Karpas-422 (cell line): ENCODE data around the gene CAMKMT. TPM values are rescaled to one million over a fixed set of nuclear protein-coding genes. Genes with fewer than 3 reads are reported as not detected.

Experiments used
- DNase-seq: peaks from one replicate; pipeline ENCODE4 v3.0.0-alpha.2; 2015
- H2AFZ ChIP-seq: fragments of 200-600 bp; sonication (generic); 2 replicates; pipeline ENCODE4 v1.6.1; 2014; ENCODE audit warnings: antibody characterized with exemption, low read length, mixed read lengths
- H3K27ac ChIP-seq: fragments of 200-600 bp; sonication (generic); 2 replicates; pipeline ENCODE4 v1.5.1; 2014; ENCODE audit warnings: mild to moderate bottlenecking, low read length, moderate library complexity
- H3K27me3 ChIP-seq: fragments of 200-600 bp; sonication (generic); 2 replicates; pipeline ENCODE4 v1.6.1; 2014; ENCODE audit warnings: low read length, mixed read lengths
- H3K36me3 ChIP-seq: fragments of 200-600 bp; sonication (generic); 2 replicates; pipeline ENCODE4 v1.6.1; 2014; ENCODE audit warnings: low read length, mixed read lengths; ENCODE audit not compliant: insufficient read depth
- H3K4me1 ChIP-seq: fragments of 200-600 bp; sonication (generic); 2 replicates; pipeline ENCODE4 v1.6.1; 2014; ENCODE audit warnings: mild to moderate bottlenecking, low read length, mixed read lengths
- H3K4me2 ChIP-seq: fragments of 200-600 bp; sonication (generic); 2 replicates; pipeline ENCODE4 v1.6.1; 2014; ENCODE audit warnings: low read length, low read depth, mild to moderate bottlenecking; ENCODE audit not compliant: poor library complexity, severe bottlenecking
- H3K4me3 ChIP-seq: fragments of 200-600 bp; sonication (generic); 2 replicates; pipeline ENCODE4 v1.5.1; 2014; ENCODE audit warnings: mild to moderate bottlenecking, antibody characterized with exemption, low read length, mixed read lengths
- H3K79me2 ChIP-seq: fragments of 200-600 bp; sonication (generic); 2 replicates; pipeline ENCODE4 v1.6.1; 2014; ENCODE audit warnings: mild to moderate bottlenecking, low read length, mixed read lengths
- H3K9ac ChIP-seq: fragments of 200-600 bp; sonication (generic); 2 replicates; pipeline ENCODE4 v1.6.0; 2014; ENCODE audit warnings: low read length
- H3K9me2 ChIP-seq: fragments of 200-600 bp; sonication (generic), shearing (Covaris generic); replicated peaks from 2 replicates; pipeline ENCODE4 v1.6.0; 2014; ENCODE audit warnings: mild to moderate bottlenecking, low read length, moderate library complexity; ENCODE audit not compliant: insufficient read depth
- H3K9me3 ChIP-seq: fragments of 300-700, 200-600 bp; sonication (generic); 2 replicates; pipeline ENCODE4 v1.6.1; 2014; ENCODE audit warnings: low read length, mixed read lengths
- H4K20me1 ChIP-seq: fragments of 200-600 bp; sonication (generic); 2 replicates; pipeline ENCODE4 v1.6.1; 2014; ENCODE audit warnings: mild to moderate bottlenecking, antibody characterized with exemption, low read length, low read depth; ENCODE audit not compliant: insufficient read depth
- total RNA-seq: library from RNA; depleted of rRNA; stranded (reverse); fragments of >200 nt; shearing (Covaris generic); gene quantifications from 2 replicates; pipeline ENCODE4 v1.2.3, GENCODE V29; 2014; ENCODE audit warnings: low replicate concordance; rRNA removed

Gene CAMKMT
- total RNA-seq, 1 experiment from 2014 or later = 30.8 TPM

DNA sequence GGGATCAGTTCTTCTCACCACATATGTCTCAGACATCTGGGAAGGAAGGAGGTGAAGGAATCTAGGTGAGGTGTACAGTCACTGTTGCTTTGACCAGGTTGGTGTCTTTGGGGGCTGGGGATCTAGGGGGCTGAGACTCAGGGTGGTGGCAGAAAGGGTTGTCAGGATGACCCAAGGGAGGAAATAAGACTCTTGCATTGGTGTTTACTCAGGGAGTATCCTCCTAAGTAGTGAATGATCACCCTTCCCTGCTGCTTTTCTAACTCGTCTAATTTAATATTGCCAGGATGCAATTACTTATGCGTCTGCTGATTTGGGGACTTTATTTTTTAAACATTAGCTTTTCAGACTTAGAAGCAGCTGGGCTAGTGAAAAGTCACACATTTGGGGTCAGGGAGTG lies 451.9 kb downstream of the CAMKMT start:
- Histone ChIP-seq H3K9me3 (no peaks in the 10 kb centered on the region), H4K20me1 (no peaks in the 10 kb centered on the region), H3K4me1 (peaks cover 5% of the 10 kb centered on the region; the same call in 1 of the 2 replicates), H3K79me2 (no peaks in the 10 kb centered on the region), H3K27me3 (no peaks in the 10 kb centered on the region), H3K4me2 (no peak overlapping the region), H3K27ac (no peak overlapping the region), H2AFZ (no peak overlapping the region), H3K36me3 (no peaks in the 10 kb centered on the region), H3K9me2 (no peaks in the 10 kb centered on the region), H3K4me3 (no peak overlapping the region), H3K9ac (no peak overlapping the region)
- no peak for DNase-seq

DNA sequence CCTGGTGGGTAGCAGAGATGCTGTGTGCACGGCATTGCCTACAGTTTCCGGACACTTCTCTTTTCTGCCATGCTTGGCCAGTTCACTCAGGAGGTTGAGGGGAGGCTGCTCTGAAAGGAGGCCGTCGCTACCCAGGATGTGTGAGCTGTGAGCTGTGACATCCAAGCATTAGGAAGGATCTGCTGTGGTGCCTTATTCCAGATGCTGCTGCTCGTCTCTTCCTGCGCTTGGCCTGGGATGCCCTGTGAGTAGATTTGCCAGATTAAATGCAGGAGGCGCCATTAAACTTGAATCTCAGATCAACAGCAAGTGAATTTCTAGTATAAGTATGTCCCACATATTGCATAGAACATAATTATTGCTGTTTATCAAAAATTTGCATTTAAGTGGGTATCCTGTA lies 455.5 kb downstream of the CAMKMT start:
- Histone ChIP-seq H3K9ac (no peak overlapping the region), H3K36me3 (no peaks in the 10 kb centered on the region), H3K9me2 (no peaks in the 10 kb centered on the region), H3K9me3 (no peaks in the 10 kb centered on the region), H4K20me1 (no peaks in the 10 kb centered on the region), H3K27me3 (no peaks in the 10 kb centered on the region), H2AFZ (no peak overlapping the region), H3K4me2 (no peak overlapping the region), H3K4me3 (no peak overlapping the region), H3K79me2 (no peaks in the 10 kb centered on the region), H3K4me1 (peaks cover 5% of the 10 kb centered on the region; the same call in 1 of the 2 replicates), H3K27ac (no peak overlapping the region)
- DNase-seq = no peak

DNA sequence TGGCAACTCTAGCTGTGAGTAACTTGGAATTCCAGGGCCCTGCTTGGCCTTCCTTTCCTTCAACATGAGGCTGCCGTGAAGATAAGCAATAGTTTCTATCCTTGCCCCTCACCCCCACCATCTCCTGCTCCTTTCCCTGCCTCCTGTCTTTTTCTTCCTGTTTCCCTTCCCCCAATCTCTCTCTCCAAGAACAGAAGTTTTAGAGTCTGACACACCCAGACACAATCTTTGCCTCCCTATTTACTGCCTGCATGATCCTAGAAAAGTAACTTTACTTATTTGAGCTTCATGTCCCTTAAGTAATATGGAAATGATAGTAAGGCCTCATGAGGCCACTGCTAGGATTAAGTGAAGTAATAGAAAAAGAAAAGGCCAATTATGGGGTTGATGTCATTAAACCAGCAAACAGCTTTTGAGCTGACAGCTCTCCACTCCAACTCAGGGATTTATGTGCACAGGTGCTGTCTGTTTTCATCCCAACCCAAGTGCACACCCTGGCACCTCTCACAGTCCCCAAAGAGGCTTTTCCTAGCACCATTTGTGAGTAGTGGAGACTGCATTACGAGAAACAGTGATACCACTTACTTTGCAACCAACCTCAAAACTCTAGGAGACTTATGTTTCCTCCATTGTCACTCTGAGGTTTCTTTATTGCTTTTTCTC lies 456.1 kb downstream of the CAMKMT start:
- Histone ChIP-seq H3K4me3 (no peak overlapping the region), H3K27ac (no peak overlapping the region), H3K36me3 (no peaks in the 10 kb centered on the region), H3K9me2 (no peaks in the 10 kb centered on the region), H3K9me3 (no peaks in the 10 kb centered on the region), H2AFZ (no peak overlapping the region), H3K4me2 (no peak overlapping the region), H3K9ac (no peak overlapping the region), H3K27me3 (no peaks in the 10 kb centered on the region), H4K20me1 (no peaks in the 10 kb centered on the region), H3K79me2 (no peaks in the 10 kb centered on the region), H3K4me1 (peaks cover 5% of the 10 kb centered on the region; the same call in 1 of the 2 replicates)
- no peak for DNase-seq

DNA sequence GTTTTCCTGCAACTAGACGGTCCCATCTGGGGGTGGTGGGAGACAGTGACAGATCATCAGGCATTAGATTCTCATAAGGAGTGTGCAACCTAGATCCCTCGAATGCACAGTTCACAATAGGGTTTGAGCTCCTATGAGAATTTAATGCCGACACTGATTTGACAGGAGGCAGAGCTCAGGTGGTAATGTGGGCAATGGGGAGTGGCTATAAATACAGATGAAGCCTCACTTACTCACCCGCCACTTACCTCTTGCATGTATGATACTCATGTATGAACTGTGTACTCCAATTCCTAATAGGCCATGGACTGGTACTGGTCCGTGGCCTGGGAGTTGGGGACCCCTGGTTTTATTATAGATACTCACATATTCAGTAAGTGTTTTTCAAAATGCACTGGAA lies 457.3 kb downstream of the CAMKMT start:
- Histone ChIP-seq H3K9me3 (no peaks in the 10 kb centered on the region), H3K79me2 (no peaks in the 10 kb centered on the region), H3K9ac (no peak overlapping the region), H3K9me2 (no peaks in the 10 kb centered on the region), H4K20me1 (no peaks in the 10 kb centered on the region), H3K4me3 (no peak overlapping the region), H2AFZ (no peak overlapping the region), H3K27me3 (no peaks in the 10 kb centered on the region), H3K27ac (no peak overlapping the region), H3K4me2 (no peak overlapping the region), H3K4me1 (peaks cover 5% of the 10 kb centered on the region; the same call in 1 of the 2 replicates), H3K36me3 (no peaks in the 10 kb centered on the region)
- DNase-seq = no peak

DNA sequence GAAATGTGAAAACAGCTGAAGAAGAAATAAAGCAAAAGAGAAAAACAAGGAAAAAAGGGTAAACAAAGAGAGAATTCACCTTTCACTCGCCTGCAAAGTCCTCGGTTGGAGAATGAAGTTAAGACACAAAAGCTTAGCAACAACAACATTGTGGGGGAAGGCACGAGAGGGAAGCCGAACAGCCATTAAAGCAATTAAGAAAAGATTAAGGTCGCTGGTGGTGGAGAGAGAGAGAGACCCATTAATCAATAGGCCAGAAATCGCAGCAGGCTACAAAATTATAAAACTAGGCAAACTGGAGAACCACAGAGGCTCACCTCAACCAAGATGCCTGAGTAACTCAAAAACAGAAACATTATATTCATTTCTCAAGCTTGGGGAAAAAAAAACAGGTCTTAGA lies 459.8 kb downstream of the CAMKMT start:
- H3K9me3 ChIP-seq = no peaks in the 10 kb centered on the region
- H3K9ac ChIP-seq = no peak overlapping the region
- peaks cover 5% of the 10 kb centered on the region; the same call in 1 of the 2 replicates for H3K4me1 ChIP-seq
- no peaks in the 10 kb centered on the region for H3K9me2 ChIP-seq
- H3K27ac ChIP-seq = no peak overlapping the region
- no peak overlapping the region for H2AFZ ChIP-seq
- no peaks in the 10 kb centered on the region for H4K20me1 ChIP-seq
- H3K27me3 ChIP-seq = no peaks in the 10 kb centered on the region
- H3K36me3 ChIP-seq = no peaks in the 10 kb centered on the region
- no peaks in the 10 kb centered on the region for H3K79me2 ChIP-seq
- no peak for DNase-seq
- H3K4me2 ChIP-seq = no peak overlapping the region
- no peak overlapping the region for H3K4me3 ChIP-seq

DNA sequence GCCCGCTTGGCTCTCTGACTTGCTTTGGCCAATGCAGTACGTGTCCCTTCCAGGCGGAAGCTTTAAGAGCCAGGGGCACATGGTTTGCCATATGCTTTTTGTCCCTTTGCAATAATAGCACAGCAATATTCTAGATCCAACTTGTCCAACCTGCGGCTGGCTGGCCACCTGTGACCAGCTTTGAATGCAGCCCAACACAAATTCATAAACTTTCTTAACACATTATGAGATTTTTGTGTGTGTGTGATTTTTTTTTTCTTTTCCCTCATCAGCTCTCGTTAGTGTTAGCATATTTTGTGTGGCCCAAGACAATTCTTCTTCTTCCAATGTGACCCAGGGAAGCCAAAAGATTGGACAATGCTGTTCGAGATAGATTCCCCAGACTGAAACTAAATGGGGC lies 460.4 kb downstream of the CAMKMT start:
- no peaks in the 10 kb centered on the region for H3K27me3 ChIP-seq
- no peaks in the 10 kb centered on the region for H3K79me2 ChIP-seq
- H3K27ac ChIP-seq = no peak overlapping the region
- no peak overlapping the region for H2AFZ ChIP-seq
- H3K36me3 ChIP-seq = no peaks in the 10 kb centered on the region
- H3K4me2 ChIP-seq = no peak overlapping the region
- H3K4me3 ChIP-seq = no peak overlapping the region
- no peaks in the 10 kb centered on the region for H3K9me2 ChIP-seq
- H3K4me1 ChIP-seq = peaks cover 5% of the 10 kb centered on the region; the same call in 1 of the 2 replicates
- H3K9me3 ChIP-seq = no peaks in the 10 kb centered on the region
- no peak for DNase-seq
- H3K9ac ChIP-seq = no peak overlapping the region
- H4K20me1 ChIP-seq = no peaks in the 10 kb centered on the region

Other genes with a start within 250 kb of the CAMKMT start
- gene PPM1B, start 193.1 kb upstream of the CAMKMT start, total RNA-seq = 25.2 and 49.5 TPM in 2 replicates
- 0.15 TPM in 1 of 2 replicates, not detected in the other for gene SLC3A1, start 86.5 kb upstream of the CAMKMT start, total RNA-seq
- 35.0 and 80.8 TPM in 2 replicates for gene PREPL, start 453 bp upstream of the CAMKMT start, total RNA-seq